ENCODE results near the gene BOLA2.
"Not testable (repeated sequence)": the region's sequence is repeated elsewhere in the genome, so short reads cannot be mapped to it uniquely, and the experiment has no call there.

BOLA2 gene

GRCh38 chr16:29454269-29454668 is at the start of gene BOLA2, which contains the start of gene SLX1B:
BOLA2 (minus strand) TSS chr16:29454351; CDS start chr16:29454253, 98 bp downstream.
SLX1B (plus strand) TSS chr16:29454533.
- not testable (repeated sequence) for DNase-seq

GRCh38 chr16:29482276-29482675 is 28.1 kb upstream of the BOLA2 start:
- not testable (repeated sequence) for DNase-seq

- not testable (repeated sequence) for DNase-seq
Measured at GRCh38 chr16:29472065-29472464, 17.9 kb upstream of the BOLA2 start.

- peak; percentile 31 for DNase-seq
Measured at GRCh38 chr16:29469660-29470059, 15.5 kb upstream of the BOLA2 start.

- not testable (repeated sequence) for DNase-seq
Measured at GRCh38 chr16:29467654-29468366, 13.7 kb upstream of the BOLA2 start.

- DNase-seq, result not testable (repeated sequence)
Measured at GRCh38 chr16:29466904-29467303, 12.8 kb upstream of the BOLA2 start.

- DNase-seq, result not testable (repeated sequence)
Measured at GRCh38 chr16:29465985-29466824, 12.1 kb upstream of the BOLA2 start.

GRCh38 chr16:29460647-29461030 is 6.5 kb upstream of the BOLA2 start:
- not testable (repeated sequence) for DNase-seq

- DNase-seq, result not testable (repeated sequence)
Measured at GRCh38 chr16:29459706-29460646, 5.8 kb upstream of the BOLA2 start, which contains the start of gene SULT1A4. SULT1A4 (plus strand) TSS chr16:29459913; CDS start chr16:29461386, 1,473 bp downstream.

GRCh38 chr16:29457660-29458059 is 3.5 kb upstream of the BOLA2 start:
- DNase-seq, result not testable (repeated sequence)

GRCh38 chr16:29454828-29455227 is 677 bp upstream of the BOLA2 start:
- DNase-seq, result not testable (repeated sequence)

- not testable (repeated sequence) for DNase-seq
Measured at GRCh38 chr16:29453754-29454153, 397 bp downstream of the BOLA2 start.

GRCh38 chr16:29425390-29425789 is 28.8 kb downstream of the BOLA2 start:
- DNase-seq, result not testable (repeated sequence)

- not testable (repeated sequence) for DNase-seq
Measured at GRCh38 chr16:29423587-29423986, 30.6 kb downstream of the BOLA2 start.

- not testable (repeated sequence) for DNase-seq
Measured at GRCh38 chr16:29405249-29405648, 48.9 kb downstream of the BOLA2 start.

Data from stimulated activated CD4-positive, alpha-beta T cell treated with anti-CD3 and anti-CD28 coated beads, Interleukin-12 subunit alpha, Interleukin-12 subunit beta, amount 100 ng/mL, for 4 hours (primary cell).